K562 (cell line): ENCODE measurements around the gene NIPAL1. TPM values are rescaled to one million over a fixed set of nuclear protein-coding genes. Genes with fewer than 3 reads are reported as not detected.

Experiments used
- ATAC-seq: fragments of 200-7000 bp; cut with Tn5 transposase; 3 replicates; pipeline ENCODE4 v1.9.1; 2020; ENCODE audit warnings: moderate library complexity
- BruUV-seq: library from RNA; stranded (reverse); fragments of 400-500 nt; replicated peaks from 2 replicates; lab custom pipeline; 2021; lab: Mats Ljungman, UMichigan
- CTCF ChIA-PET: fragments of 300-600 bp; formaldehyde crosslinking; extraction: SDS; loops from one replicate; lab custom pipeline; 2021; ENCODE audit warnings: low intra/inter-chr PET ratio; lab: Yijun Ruan, JAX
- POLR2A ChIA-PET: fragments of 300-600, 350-650 bp; sonication (Branson Sonifier 250); formaldehyde crosslinking; extraction: SDS; loops from one replicate; lab custom pipeline; 2021; ENCODE audit warnings: antibody characterized with exemption, inconsistent platforms; lab: Yijun Ruan, JAX
- DNase-seq, 4 experiments: peaks; one replicate each; pipeline versions ENCODE4 v3.0.0 to v3.0.0-alpha.2; 2011 to 2018; ENCODE audit warnings: low spot score in 3 of 4, mixed read lengths in 3 of 4; ENCODE audit errors: extremely low read depth in 1 of 4
- FAIRE-seq: peaks from 2 replicates; lab custom pipeline; 2011; peaks lifted over from hg19 to GRCh38; lab: Jason Lieb, UNC
- H2AFZ ChIP-seq: 2 replicates; pipeline ENCODE4 v1.6.0; 2011; ENCODE audit warnings: low read depth, low read length, control low read depth, inconsistent platforms
- H3K27ac ChIP-seq: fragments of 200-600 bp; 3 replicates; pipeline ENCODE4 v1.8.0; 2011; ENCODE audit warnings: low read depth, mild to moderate bottlenecking, control low read depth, inconsistent platforms, low read length, moderate library complexity, mixed read lengths; ENCODE audit errors: extremely low read depth
- H3K27me3 ChIP-seq, 2 experiments: fragments of 300-600 bp in 1 of 2; 2 replicates in 1 of 2; 3 replicates in 1 of 2; pipeline versions ENCODE4 v1.6.0 to v1.8.0; 2011; ENCODE audit warnings: inconsistent platforms in 2 of 2, low read length in 2 of 2, mild to moderate bottlenecking in 1 of 2, mixed read lengths in 1 of 2, moderate library complexity in 1 of 2; ENCODE audit not compliant: control insufficient read depth in 2 of 2, insufficient read depth in 2 of 2
- H3K36me3 ChIP-seq: fragments of 300-600 bp; 3 replicates; pipeline ENCODE4 v1.8.0; 2011; ENCODE audit warnings: mild to moderate bottlenecking, low read length, inconsistent platforms; ENCODE audit not compliant: control insufficient read depth, insufficient read depth
- H3K4me1 ChIP-seq, 2 experiments: fragments of 200-600 bp in 1 of 2; replicated peaks in 1 of 2; 2 replicates in 1 of 2; 3 replicates in 1 of 2; pipeline versions ENCODE4 v1.5.1 to v1.8.0; 2011; ENCODE audit warnings: inconsistent platforms in 2 of 2, low read length in 2 of 2, mild to moderate bottlenecking in 1 of 2, mixed read lengths in 1 of 2, moderate library complexity in 1 of 2; ENCODE audit not compliant: control insufficient read depth in 2 of 2, insufficient read depth in 2 of 2
- H3K4me2 ChIP-seq: 2 replicates; pipeline ENCODE4 v1.6.1; 2011; ENCODE audit warnings: low read length, control low read depth, inconsistent platforms, mixed read lengths; ENCODE audit not compliant: insufficient read depth
- H3K4me3 ChIP-seq: fragments of 200-600 bp; sonication (generic), shearing (Covaris generic); 2 replicates; pipeline ENCODE4 v1.5.1; 2016; ENCODE audit warnings: control low read depth, inconsistent platforms
- H3K79me2 ChIP-seq: fragments of 200-600 bp; 3 replicates; pipeline ENCODE4 v1.8.0; 2011; ENCODE audit warnings: low read length, inconsistent platforms; ENCODE audit not compliant: control insufficient read depth, insufficient read depth
- H3K9ac ChIP-seq, 2 experiments: 2 replicates each; pipeline versions ENCODE4 v1.6.0 to v1.6.1; 2011; ENCODE audit warnings: low read depth in 2 of 2, low read length in 2 of 2, control low read depth in 1 of 2, inconsistent platforms in 1 of 2, mild to moderate bottlenecking in 1 of 2, mixed read lengths in 1 of 2; ENCODE audit not compliant: insufficient read depth in 1 of 2
- H3K9me1 ChIP-seq: one replicate; pipeline ENCODE4 v1.6.0; 2011; ENCODE audit warnings: inconsistent platforms, mild to moderate bottlenecking, low read length, moderate library complexity; ENCODE audit not compliant: control insufficient read depth, insufficient read depth
- H3K9me3 ChIP-seq: replicated peaks from 2 replicates; pipeline ENCODE4 v1.5.1; 2011; ENCODE audit warnings: low read depth, low read length, inconsistent platforms; ENCODE audit not compliant: control insufficient read depth, insufficient read depth
- H4K20me1 ChIP-seq: replicated peaks from 2 replicates; pipeline ENCODE4 v1.6.1; 2011; ENCODE audit warnings: low read length, inconsistent platforms, mixed read lengths; ENCODE audit not compliant: control insufficient read depth, insufficient read depth
- ATF4 ChIP-seq: fragments of 450-650 bp; formaldehyde crosslinking; IDR thresholded peaks from 2 replicates; pipeline ENCODE4 v1.4.0; 2022; ENCODE audit warnings: mild to moderate bottlenecking, moderate library complexity
- CBFA2T2 ChIP-seq: fragments of 450-650 bp; conservative IDR thresholded peaks from 2 replicates; pipeline ENCODE4 v1.6.1; 2017; ENCODE audit warnings: mild to moderate bottlenecking
- ETV1 ChIP-seq: fragments of 450-650 bp; conservative IDR thresholded peaks from 2 replicates; pipeline ENCODE4 v1.6.1; 2016; ENCODE audit warnings: missing genetic modification characterization, control low read depth, low read depth, missing compliant biosample characterization
- WGBS: fragments of 100-300 bp; shearing (Covaris generic); methylation state at CpG from one replicate; pipeline ENCODE4 v1.1.6; 2016; ENCODE audit warnings: low coverage, mixed read lengths; ENCODE audit not compliant: insufficient coverage; ENCODE audit errors: missing lambda C conversion rate; 5-methylcytosine and 5-hydroxymethylcytosine counted together
- in situ Hi-C: fragments of 300-500 bp; cut with MboI; formaldehyde crosslinking; loops from 4 replicates; pipeline ENCODE4 v1.15.0; 2018; ENCODE audit warnings: inconsistent platforms, mixed read lengths
- intact Hi-C: fragments of 100-400 bp; cut with micrococcal nuclease; formaldehyde crosslinking; loops from 2 replicates; pipeline ENCODE4 v1.14.2; 2022
- polyA plus RNA-seq, 8 experiments: library from polyadenylated mRNA; depleted of rRNA in 4 of 8; stranded (reverse) in 5 of 8; unstranded in 3 of 8; fragments of >200 nt; fragmentation: Nextera tagmentation in 2 of 8; fragmentation: Illumina TruSeq in 1 of 8; extraction: Ambion mirVana in 2 of 8; extraction: Trizol in 1 of 8; gene quantifications; 2 replicates each; pipeline versions ENCODE4 v1.2.1 to v1.2.3, GENCODE V29; 2011 to 2014; ENCODE audit warnings: inconsistent platforms in 1 of 8, missing spikeins in 1 of 8
- total RNA-seq, 7 experiments: library from RNA; depleted of rRNA in 6 of 7; stranded (reverse); fragments of >200 nt in 6 of 7; fragmentation: Illumina TruSeq in 2 of 7; extraction: Trizol in 2 of 7; gene quantifications; 2 replicates each; pipeline versions ENCODE4 v1.2.1 to v1.2.3, GENCODE V29; 2011 to 2021; ENCODE audit warnings: low replicate concordance in 1 of 7

The NIPAL1 gene
- total and polyA plus RNA-seq, 9 of the 15 experiments (the other 6 are each of a cell fraction or from before 2014, with no cell fraction given): 0.03 to 0.43 (median 0.25) TPM

- no peak for TF ChIP-seq ATF4 (CRISPR knock-in tag)
These were observed 4.5 kb downstream of the NIPAL1 start (continued) for GRCh38 chr4:48021100-48021499.

- H3K79me2 ChIP-seq: no peaks in the 10 kb centered on the region
- peaks cover 10 to 16% of the 10 kb centered on the region in 2 experiments; a peak in 4 of 5 replicates for H3K27me3 ChIP-seq
- peaks cover 0 to 2% of the 10 kb centered on the region in 2 experiments; a peak in 2 of 5 replicates for H3K4me1 ChIP-seq
- H2AFZ ChIP-seq: no peak overlapping the region
- 0% methylated on average over 3 of the region's 3 CpGs for WGBS
- no peak overlapping the region for H3K27ac ChIP-seq
- intact Hi-C loops: no loop called here
- H3K9ac ChIP-seq: no peak overlapping the region
- H3K4me3 ChIP-seq: no peak overlapping the region
- H4K20me1 ChIP-seq: no peaks in the 10 kb centered on the region
- FAIRE-seq: no peak
- H3K4me2 ChIP-seq: no peak overlapping the region
- ChIA-PET CTCF (no interaction called here), POLR2A (no interaction called here)
- BruUV-seq: no TSS peak
- TF ChIP-seq CBFA2T2 (no peak), ETV1 (tag) (no peak)
- in situ Hi-C loops: no loop called here
- H3K9me1 ChIP-seq: no peaks in the 10 kb centered on the region
- H3K9me3 ChIP-seq: no peaks in the 10 kb centered on the region
- DNase-seq: no peak
- no peaks in the 10 kb centered on the region for H3K36me3 ChIP-seq
- no peak for ATAC-seq
These were observed 5.7 kb downstream of the NIPAL1 start for GRCh38 chr4:48022192-48022799.
